ENCODE measurements around the gene TBC1D32.

DNA sequence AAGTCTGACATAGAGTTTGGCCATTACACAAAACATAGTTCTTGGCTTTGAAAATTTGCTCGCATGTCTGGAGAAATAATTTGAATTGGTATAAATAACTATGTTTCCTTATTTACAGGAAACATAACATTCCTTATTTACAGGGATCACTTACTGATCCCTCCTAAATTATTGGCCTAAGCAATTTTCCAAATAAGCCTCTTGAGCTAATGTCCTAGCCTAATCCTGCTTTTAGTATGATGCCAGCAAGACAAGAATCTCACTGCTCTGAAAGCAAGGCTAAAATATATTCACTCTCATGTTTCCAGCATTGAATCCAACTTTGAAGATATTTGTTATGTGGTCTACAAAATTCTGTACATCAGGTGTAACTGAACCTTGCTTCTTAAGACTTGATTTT, 4.1 kb upstream of the TBC1D32 start:
- TF ChIP-seq, protein P1, sequence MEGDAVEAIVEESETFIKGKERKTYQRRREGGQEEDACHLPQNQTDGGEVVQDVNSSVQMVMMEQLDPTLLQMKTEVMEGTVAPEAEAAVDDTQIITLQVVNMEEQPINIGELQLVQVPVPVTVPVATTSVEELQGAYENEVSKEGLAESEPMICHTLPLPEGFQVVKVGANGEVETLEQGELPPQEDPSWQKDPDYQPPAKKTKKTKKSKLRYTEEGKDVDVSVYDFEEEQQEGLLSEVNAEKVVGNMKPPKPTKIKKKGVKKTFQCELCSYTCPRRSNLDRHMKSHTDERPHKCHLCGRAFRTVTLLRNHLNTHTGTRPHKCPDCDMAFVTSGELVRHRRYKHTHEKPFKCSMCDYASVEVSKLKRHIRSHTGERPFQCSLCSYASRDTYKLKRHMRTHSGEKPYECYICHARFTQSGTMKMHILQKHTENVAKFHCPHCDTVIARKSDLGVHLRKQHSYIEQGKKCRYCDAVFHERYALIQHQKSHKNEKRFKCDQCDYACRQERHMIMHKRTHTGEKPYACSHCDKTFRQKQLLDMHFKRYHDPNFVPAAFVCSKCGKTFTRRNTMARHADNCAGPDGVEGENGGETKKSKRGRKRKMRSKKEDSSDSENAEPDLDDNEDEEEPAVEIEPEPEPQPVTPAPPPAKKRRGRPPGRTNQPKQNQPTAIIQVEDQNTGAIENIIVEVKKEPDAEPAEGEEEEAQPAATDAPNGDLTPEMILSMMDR (IDR thresholded peaks at IDR 0.05; ENCODE audit: low read length): no peak
- no peak for TF ChIP-seq EZH2 (IDR thresholded peaks at IDR 0.05; ENCODE audit: borderline replicate concordance, low read length)

Measured in OCI-LY1 (cell line).